ENCODE results near the gene TRIM4. TPM values are rescaled to one million over a fixed set of nuclear protein-coding genes. Genes with fewer than 3 reads are reported as not detected.
"Not testable (repeated sequence)": the region's sequence is repeated elsewhere in the genome, so short reads cannot be mapped to it uniquely, and the experiment has no call there.

Gene TRIM4, protein sequence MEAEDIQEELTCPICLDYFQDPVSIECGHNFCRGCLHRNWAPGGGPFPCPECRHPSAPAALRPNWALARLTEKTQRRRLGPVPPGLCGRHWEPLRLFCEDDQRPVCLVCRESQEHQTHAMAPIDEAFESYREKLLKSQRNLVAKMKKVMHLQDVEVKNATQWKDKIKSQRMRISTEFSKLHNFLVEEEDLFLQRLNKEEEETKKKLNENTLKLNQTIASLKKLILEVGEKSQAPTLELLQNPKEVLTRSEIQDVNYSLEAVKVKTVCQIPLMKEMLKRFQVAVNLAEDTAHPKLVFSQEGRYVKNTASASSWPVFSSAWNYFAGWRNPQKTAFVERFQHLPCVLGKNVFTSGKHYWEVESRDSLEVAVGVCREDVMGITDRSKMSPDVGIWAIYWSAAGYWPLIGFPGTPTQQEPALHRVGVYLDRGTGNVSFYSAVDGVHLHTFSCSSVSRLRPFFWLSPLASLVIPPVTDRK
- total RNA-seq, result 10 to 100 TPM; 24.7 to 33.4 TPM
- 10 to 100 TPM; 16.4 to 20.3 TPM for polyA plus RNA-seq
- long read RNA-seq, donor 1, transcript TRIM4-202 (6 exons, 1,942 nt), result minor isoform, 26 of 165 reads
- long read RNA-seq, donor 1, transcript TRIM4-201 (6 exons, 3,374 nt), result major isoform, 103 of 165 reads
- long read RNA-seq, donor 1, partial matches to known transcripts, result 14 of 165 reads
- long read RNA-seq, donor 1, other reads (novel, unspliced or antisense), result 22 of 165 reads
- long read RNA-seq, donor 2, transcript TRIM4-201 (6 exons, 3,374 nt), result major isoform, 26 of 42 reads
- long read RNA-seq, donor 2, partial matches to known transcripts, result 5 of 42 reads
- long read RNA-seq, donor 2, other reads (novel, unspliced or antisense), result 9 of 42 reads

DNA sequence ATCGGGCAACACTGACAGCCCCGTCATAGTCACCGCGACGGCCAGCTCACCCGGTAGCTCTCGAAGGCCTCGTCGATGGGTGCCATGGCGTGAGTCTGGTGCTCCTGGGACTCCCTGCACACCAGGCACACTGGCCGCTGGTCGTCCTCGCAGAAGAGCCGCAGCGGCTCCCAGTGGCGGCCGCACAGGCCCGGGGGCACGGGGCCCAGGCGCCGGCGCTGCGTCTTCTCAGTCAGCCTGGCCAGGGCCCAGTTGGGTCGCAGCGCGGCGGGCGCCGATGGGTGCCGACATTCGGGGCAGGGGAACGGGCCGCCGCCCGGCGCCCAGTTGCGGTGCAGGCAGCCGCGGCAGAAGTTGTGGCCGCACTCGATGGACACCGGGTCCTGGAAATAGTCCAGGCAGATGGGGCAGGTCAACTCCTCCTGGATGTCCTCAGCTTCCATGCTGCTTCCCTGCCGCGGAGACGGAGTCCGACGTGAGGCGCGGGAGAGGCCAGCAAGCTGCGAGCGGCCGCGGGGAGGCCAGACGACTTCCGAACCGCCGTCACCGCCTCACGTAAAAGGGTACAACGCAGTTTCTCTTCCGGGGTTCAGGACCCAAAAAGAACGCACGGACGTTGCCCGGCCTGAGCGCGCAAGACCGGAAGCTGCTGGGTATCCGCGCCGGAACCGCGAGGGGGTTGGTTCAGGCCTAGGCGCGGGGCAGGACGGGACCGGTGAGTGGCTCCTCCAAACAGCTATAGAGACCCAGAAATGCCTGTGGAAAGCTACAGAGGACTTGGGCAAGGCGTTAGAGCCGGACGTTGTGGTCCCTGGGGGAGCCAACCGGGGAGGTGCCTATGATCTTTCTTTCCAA lies at the start of gene TRIM4:
Gene TRIM4, minus strand, starts transcription at position 572 of the 855 bp plus-strand sequence. Its CDS starts 129 bp downstream, at position 443.
- WGBS, 2 donors, result 0 to 2% methylated on average over 80 to 81 of the region's 81 CpGs
- H3K27ac ChIP-seq (ENCODE audit: low read depth in 1 of 2, low read length in 2 of 2), result peak within 1 kb of the TSS; percentile 17 to 61
- no peaks in the 10 kb centered on the region for H3K36me3 ChIP-seq (ENCODE audit: control insufficient read depth in 1 of 2, insufficient read depth in 2 of 2, low read length in 1 of 2)
- DNase-seq (peak; percentile 95 to 96), ATAC-seq (ENCODE audit: low FRiP score) (peak; percentile 98)
- H3K4me3 ChIP-seq (ENCODE audit: low read length in 2 of 2), result peak within 1 kb of the TSS; percentile 63 to 81
- H3K9me3 ChIP-seq (ENCODE audit: control insufficient read depth, low read length), result no peaks in the 10 kb centered on the region
- intact Hi-C loops (cut with DNase I), result loop anchor here in 1 of 2 donors (10.0 kb wide), 1 partner anchor 76 kb away; no protein-coding TSS in a partner anchor
- peaks cover 0 to 3% of the 10 kb centered on the region in 2 donors for H3K4me1 ChIP-seq (ENCODE audit: control insufficient read depth in 1 of 2, insufficient read depth in 2 of 2, low read length in 2 of 2)
- no peaks in the 10 kb centered on the region for H3K27me3 ChIP-seq (ENCODE audit: control insufficient read depth in 1 of 2, insufficient read depth in 2 of 2, low read length in 1 of 2)

DNA sequence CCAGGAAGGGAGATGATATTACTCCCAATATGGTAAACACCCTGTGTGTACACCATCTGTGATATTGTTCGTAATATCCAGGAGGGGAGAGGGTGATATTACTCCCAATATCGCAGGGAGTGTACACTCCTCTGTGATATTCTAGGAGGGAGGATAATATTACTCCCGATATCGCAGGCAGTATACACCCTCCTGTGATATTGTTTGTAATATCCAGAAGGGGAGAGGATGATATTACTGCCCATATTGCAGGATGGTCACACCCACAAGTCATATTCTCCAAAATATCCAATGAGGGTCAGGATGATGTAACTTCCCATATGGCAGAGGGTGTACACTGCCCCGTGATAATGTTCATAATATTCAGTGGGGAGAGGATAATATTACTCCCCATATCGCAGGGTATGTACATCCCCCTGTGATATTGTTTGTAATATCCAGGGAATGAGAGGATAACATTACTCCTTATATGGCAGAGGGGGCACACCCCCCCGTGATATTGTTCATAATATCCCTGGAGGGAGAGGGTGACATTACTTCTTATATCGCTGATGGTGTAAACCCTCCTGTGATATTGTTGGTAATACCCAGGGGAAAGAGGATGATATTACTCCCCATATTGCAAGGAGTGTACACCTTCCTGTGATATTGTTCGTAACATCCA lies 39.4 kb upstream of the TRIM4 start:
- H3K27ac ChIP-seq (ENCODE audit: low read depth in 1 of 2, low read length in 2 of 2), result no peak overlapping the region
- no peak overlapping the region for H3K4me3 ChIP-seq (ENCODE audit: low read length in 2 of 2)
- H3K27me3 ChIP-seq (ENCODE audit: control insufficient read depth in 1 of 2, insufficient read depth in 2 of 2, low read length in 1 of 2), result peaks cover 0 to 2% of the 10 kb centered on the region in 2 donors
- no peaks in the 10 kb centered on the region for H3K4me1 ChIP-seq (ENCODE audit: control insufficient read depth in 1 of 2, insufficient read depth in 2 of 2, low read length in 2 of 2)
- H3K9me3 ChIP-seq (ENCODE audit: control insufficient read depth, low read length), result no peaks in the 10 kb centered on the region
- no peak for ATAC-seq (ENCODE audit: low FRiP score)
- 75 to 80% methylated on average over 9 of the region's 9 CpGs for WGBS, 2 donors
- intact Hi-C loops (cut with DNase I), result no loop called here
- H3K36me3 ChIP-seq (ENCODE audit: control insufficient read depth in 1 of 2, insufficient read depth in 2 of 2, low read length in 1 of 2), result no peaks in the 10 kb centered on the region
- DNase-seq, result no peak

DNA sequence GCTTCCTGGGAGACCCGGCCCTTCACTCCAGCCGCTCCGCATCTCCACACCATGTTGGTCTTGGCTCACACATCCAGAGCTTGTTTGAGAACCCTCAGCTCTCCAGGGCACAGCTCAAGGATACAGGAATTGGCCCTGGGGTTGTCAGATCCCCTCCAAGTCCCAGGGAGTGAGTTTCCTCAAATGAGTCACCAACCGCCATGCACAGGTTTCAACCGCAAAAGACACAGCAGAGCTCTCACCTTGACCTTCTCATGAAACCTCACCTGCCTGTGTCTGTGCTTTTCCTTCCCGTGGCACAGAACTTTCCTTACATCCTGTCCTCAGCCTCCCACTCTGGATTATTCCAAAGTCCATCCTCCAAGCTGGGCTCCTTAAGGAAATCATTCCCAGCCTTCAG lies 35.9 kb upstream of the TRIM4 start:
- Histone ChIP-seq H3K27ac (ENCODE audit: low read depth in 1 of 2, low read length in 2 of 2) (no peak overlapping the region), H3K27me3 (ENCODE audit: control insufficient read depth in 1 of 2, insufficient read depth in 2 of 2, low read length in 1 of 2) (peaks cover 0 to 2% of the 10 kb centered on the region in 2 donors), H3K4me3 (ENCODE audit: low read length in 2 of 2) (no peak overlapping the region), H3K9me3 (ENCODE audit: control insufficient read depth, low read length) (peaks cover 3% of the 10 kb centered on the region), H3K4me1 (ENCODE audit: control insufficient read depth in 1 of 2, insufficient read depth in 2 of 2, low read length in 2 of 2) (no peaks in the 10 kb centered on the region), H3K36me3 (ENCODE audit: control insufficient read depth in 1 of 2, insufficient read depth in 2 of 2, low read length in 1 of 2) (no peaks in the 10 kb centered on the region)
- no peak for ATAC-seq (ENCODE audit: low FRiP score)
- intact Hi-C loops (cut with DNase I), result no loop called here
- no peak for DNase-seq
- 63 to 65% methylated on average over 6 of the region's 6 CpGs for WGBS, 2 donors

DNA sequence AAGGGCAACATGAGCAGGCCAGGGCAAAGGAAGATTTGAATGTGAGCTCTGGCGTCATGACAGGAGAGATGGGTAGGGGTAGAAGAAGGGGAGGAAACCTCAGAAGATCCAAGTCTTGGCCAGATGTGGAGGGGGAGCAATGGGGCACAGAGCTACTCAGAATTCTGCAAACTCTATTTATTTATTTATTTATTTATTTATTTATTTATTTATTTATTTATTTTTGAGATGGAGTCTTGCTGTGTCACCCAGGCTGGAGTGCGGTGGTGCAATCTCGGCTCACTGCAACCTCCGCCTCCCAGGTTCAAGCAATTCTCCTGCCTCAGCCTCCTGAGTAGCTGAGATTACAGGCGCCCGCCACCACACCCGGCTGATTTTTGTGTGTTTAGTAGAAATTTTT lies 35.3 kb upstream of the TRIM4 start:
- WGBS, 2 donors, result 93% methylated on average over 7 of the region's 7 CpGs
- intact Hi-C loops (cut with DNase I), result not testable (repeated sequence)

DNA sequence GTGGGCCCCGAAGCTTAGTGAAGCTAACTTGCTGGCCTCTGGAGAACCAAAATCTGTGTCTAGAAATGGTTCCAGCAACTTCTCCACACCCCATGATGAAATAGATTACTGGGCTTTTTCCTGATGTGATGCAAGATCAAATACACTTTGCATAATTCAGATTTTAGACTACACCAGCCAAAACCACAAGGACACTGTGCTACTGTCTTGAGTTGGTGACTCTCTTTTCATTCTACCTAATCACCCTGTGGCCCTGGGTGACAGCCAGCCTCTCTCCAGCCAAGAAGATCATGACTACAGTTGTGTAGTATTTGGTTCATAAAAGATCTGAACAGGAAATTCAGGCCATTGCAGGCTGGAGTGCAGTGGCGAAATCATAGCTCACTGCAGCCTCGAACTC lies 34.3 kb upstream of the TRIM4 start:
- Histone ChIP-seq H3K4me3 (ENCODE audit: low read length in 2 of 2) (no peak overlapping the region), H3K36me3 (ENCODE audit: control insufficient read depth in 1 of 2, insufficient read depth in 2 of 2, low read length in 1 of 2) (no peaks in the 10 kb centered on the region), H3K4me1 (ENCODE audit: control insufficient read depth in 1 of 2, insufficient read depth in 2 of 2, low read length in 2 of 2) (no peaks in the 10 kb centered on the region), H3K27ac (ENCODE audit: low read depth in 1 of 2, low read length in 2 of 2) (no peak overlapping the region), H3K27me3 (ENCODE audit: control insufficient read depth in 1 of 2, insufficient read depth in 2 of 2, low read length in 1 of 2) (peaks cover 0 to 2% of the 10 kb centered on the region in 2 donors), H3K9me3 (ENCODE audit: control insufficient read depth, low read length) (peaks cover 3% of the 10 kb centered on the region)
- WGBS, 2 donors, result 74 to 79% methylated on average over 3 of the region's 3 CpGs
- no peak for ATAC-seq (ENCODE audit: low FRiP score)
- intact Hi-C loops (cut with DNase I), result no loop called here
- DNase-seq, result peak in 1 of 2 donors; percentile 47

More for the DNA sequence above, 35.3 kb upstream of the TRIM4 start:
- H3K36me3 ChIP-seq (ENCODE audit: control insufficient read depth in 1 of 2, insufficient read depth in 2 of 2, low read length in 1 of 2); H3K4me3 ChIP-seq (ENCODE audit: low read length in 2 of 2); H3K4me1 ChIP-seq (ENCODE audit: control insufficient read depth in 1 of 2, insufficient read depth in 2 of 2, low read length in 2 of 2); H3K27me3 ChIP-seq (ENCODE audit: control insufficient read depth in 1 of 2, insufficient read depth in 2 of 2, low read length in 1 of 2); DNase-seq; H3K27ac ChIP-seq (ENCODE audit: low read depth in 1 of 2, low read length in 2 of 2); ATAC-seq (ENCODE audit: low FRiP score); H3K9me3 ChIP-seq (ENCODE audit: control insufficient read depth, low read length): not testable (repeated sequence)

DNA sequence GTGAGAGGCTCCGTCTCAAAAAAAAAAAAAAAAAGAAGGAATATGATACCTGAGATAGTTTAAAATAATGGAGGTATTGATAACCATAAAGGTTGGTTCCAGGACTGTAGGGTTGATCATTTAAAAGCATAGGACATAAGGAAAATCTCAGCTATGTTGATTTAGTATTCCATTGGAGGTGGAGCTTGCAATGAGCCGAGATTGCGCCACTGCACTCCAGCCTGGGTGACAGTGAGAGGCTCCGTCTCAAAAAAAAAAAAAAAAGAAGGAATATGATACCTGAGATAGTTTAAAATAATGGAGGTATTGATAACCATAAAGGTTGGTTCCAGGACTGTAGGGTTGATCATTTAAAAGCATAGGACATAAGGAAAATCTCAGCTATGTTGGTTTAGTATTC lies 33.3 kb upstream of the TRIM4 start:
- H3K36me3 ChIP-seq (ENCODE audit: control insufficient read depth in 1 of 2, insufficient read depth in 2 of 2, low read length in 1 of 2); ATAC-seq (ENCODE audit: low FRiP score); H3K4me1 ChIP-seq (ENCODE audit: control insufficient read depth in 1 of 2, insufficient read depth in 2 of 2, low read length in 2 of 2); H3K27ac ChIP-seq (ENCODE audit: low read depth in 1 of 2, low read length in 2 of 2); H3K4me3 ChIP-seq (ENCODE audit: low read length in 2 of 2); DNase-seq; H3K27me3 ChIP-seq (ENCODE audit: control insufficient read depth in 1 of 2, insufficient read depth in 2 of 2, low read length in 1 of 2); intact Hi-C loops (cut with DNase I); H3K9me3 ChIP-seq (ENCODE audit: control insufficient read depth, low read length): not testable (repeated sequence)
- 65 to 84% methylated on average over 4 of the region's 4 CpGs for WGBS, 2 donors

DNA sequence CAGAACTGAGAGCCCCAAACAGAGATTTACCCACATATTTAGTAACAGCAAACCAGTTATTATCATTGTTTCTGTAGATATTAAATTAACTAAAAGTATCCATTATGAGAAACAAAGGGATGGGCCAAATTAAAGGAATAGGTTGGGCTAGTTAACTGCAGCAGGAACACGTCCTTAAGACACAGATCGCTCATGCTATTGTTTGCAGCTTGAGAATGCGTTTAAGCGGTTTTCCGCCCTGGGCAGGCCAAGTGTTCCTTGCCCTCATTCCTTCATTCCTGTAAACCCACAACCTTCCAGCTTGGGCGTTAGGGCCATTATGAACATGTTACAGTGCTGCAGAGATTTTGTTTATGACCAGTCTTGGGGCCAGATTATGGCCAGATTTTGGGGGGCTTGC lies 31.5 kb upstream of the TRIM4 start:
- H3K4me3 ChIP-seq (ENCODE audit: low read length in 2 of 2); H3K27me3 ChIP-seq (ENCODE audit: control insufficient read depth in 1 of 2, insufficient read depth in 2 of 2, low read length in 1 of 2); H3K36me3 ChIP-seq (ENCODE audit: control insufficient read depth in 1 of 2, insufficient read depth in 2 of 2, low read length in 1 of 2); H3K27ac ChIP-seq (ENCODE audit: low read depth in 1 of 2, low read length in 2 of 2); DNase-seq; intact Hi-C loops (cut with DNase I); ATAC-seq (ENCODE audit: low FRiP score); H3K4me1 ChIP-seq (ENCODE audit: control insufficient read depth in 1 of 2, insufficient read depth in 2 of 2, low read length in 2 of 2); H3K9me3 ChIP-seq (ENCODE audit: control insufficient read depth, low read length): not testable (repeated sequence)
- 90 to 92% methylated on average over 6 of the region's 6 CpGs for WGBS, 2 donors
